DMS 273 treated with DMSO at 0.1 percent for 48 hours (cell line): ENCODE data around the gene RTN4.

Experiments
- DNase-seq: peaks from one replicate; lab custom pipeline; 2025; lab: John Stamatoyannopoulos, UW

Gene RTN4

GRCh38 chr2:55038428-55038827 is 11.8 kb downstream of the RTN4 start:
- no peak for DNase-seq

GRCh38 chr2:55035716-55036115 is 14.5 kb downstream of the RTN4 start:
- DNase-seq = no peak

GRCh38 chr2:55033921-55034320 is 16.3 kb downstream of the RTN4 start:
- DNase-seq = no peak

- no peak for DNase-seq
These were observed 17.0 kb downstream of the RTN4 start for GRCh38 chr2:55033076-55033742.

- no peak for DNase-seq
These were observed 18.7 kb downstream of the RTN4 start for GRCh38 chr2:55031505-55031904.

- DNase-seq = no peak
These were observed 19.5 kb downstream of the RTN4 start for GRCh38 chr2:55030766-55031165.

- no peak for DNase-seq
These were observed 21.2 kb downstream of the RTN4 start for GRCh38 chr2:55029098-55029497.

GRCh38 chr2:55027226-55027625 is 23.0 kb downstream of the RTN4 start:
- DNase-seq = no peak

GRCh38 chr2:55026202-55026601 is 24.0 kb downstream of the RTN4 start:
- DNase-seq = no peak

GRCh38 chr2:55025627-55026026 is 24.6 kb downstream of the RTN4 start:
- DNase-seq = no peak

GRCh38 chr2:55025082-55025481 is 25.2 kb downstream of the RTN4 start:
- DNase-seq = no peak

- no peak for DNase-seq
These were observed 27.8 kb downstream of the RTN4 start for GRCh38 chr2:55022476-55022875.

- DNase-seq = no peak
These were observed 30.6 kb downstream of the RTN4 start for GRCh38 chr2:55019526-55020258.

- DNase-seq = no peak
These were observed 31.6 kb downstream of the RTN4 start for GRCh38 chr2:55018619-55019018.

- DNase-seq = no peak
These were observed 32.4 kb downstream of the RTN4 start for GRCh38 chr2:55017880-55018279.

GRCh38 chr2:55017428-55017827 is 32.8 kb downstream of the RTN4 start:
- DNase-seq = no peak

GRCh38 chr2:55014962-55015939 is 35.0 kb downstream of the RTN4 start:
- DNase-seq = peak; percentile 83

GRCh38 chr2:55013936-55014335 is 36.3 kb downstream of the RTN4 start:
- DNase-seq = no peak

- no peak for DNase-seq
These were observed 37.4 kb downstream of the RTN4 start for GRCh38 chr2:55012672-55013484.

GRCh38 chr2:55011831-55012671 is 38.2 kb downstream of the RTN4 start:
- peak; percentile 59 for DNase-seq

- DNase-seq = no peak
These were observed 39.3 kb downstream of the RTN4 start for GRCh38 chr2:55010915-55011314.
